ENCODE results near the gene DNAJB8.

DNAJB8 gene

GRCh38 chr3:128463771-128464170 lies 2.9 kb downstream of the DNAJB8 start:
- DNase-seq = no peak

- DNase-seq = no peak
These were observed 3.3 kb downstream of the DNAJB8 start for GRCh38 chr3:128463354-128463753.

DNA sequence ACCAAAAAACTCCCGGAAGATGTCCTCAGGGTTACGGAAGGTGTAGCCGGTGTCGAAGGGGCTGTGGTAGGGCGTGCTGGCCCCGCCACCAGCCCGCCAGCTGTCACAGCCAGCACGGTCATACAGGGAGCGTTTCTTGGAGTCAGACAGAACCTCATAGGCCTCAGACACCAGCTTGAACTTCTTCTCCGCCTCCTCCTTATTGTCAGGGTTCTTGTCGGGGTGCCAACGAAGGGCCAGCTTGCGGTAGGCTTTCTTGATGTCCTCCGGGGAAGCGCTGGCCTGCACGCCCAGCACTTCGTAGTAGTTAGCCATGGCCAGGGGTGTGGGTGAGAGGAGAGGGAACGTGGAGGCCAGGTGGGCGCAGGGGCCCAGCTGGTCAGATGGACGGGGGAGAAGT lies 3.8 kb downstream of the DNAJB8 start:
- no peak for DNase-seq

- no peak for DNase-seq
These were observed 4.3 kb downstream of the DNAJB8 start for GRCh38 chr3:128462341-128462910.

DNA sequence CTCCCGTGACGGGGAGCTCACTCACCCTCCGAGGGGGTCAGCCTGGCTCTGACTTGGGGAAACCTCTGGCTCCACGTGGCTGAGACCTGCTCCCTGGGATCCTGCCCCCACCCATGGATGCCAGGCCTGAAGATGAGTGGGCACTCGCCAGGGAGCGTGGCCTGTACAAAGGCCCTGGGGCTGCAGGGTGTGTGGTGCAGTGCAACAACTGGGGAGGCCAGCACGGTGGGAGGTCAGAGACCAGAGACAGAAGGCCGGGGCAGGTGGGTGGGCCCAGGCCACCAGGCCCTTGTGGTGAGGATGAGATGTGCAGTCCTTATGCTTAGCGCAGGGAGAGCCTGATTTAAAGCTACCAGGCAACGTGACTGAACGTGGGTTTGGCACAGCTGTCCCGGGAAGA lies 5.0 kb downstream of the DNAJB8 start:
- no peak for DNase-seq

GRCh38 chr3:128459461-128459820 lies 7.2 kb downstream of the DNAJB8 start:
- DNase-seq = no peak

DNA sequence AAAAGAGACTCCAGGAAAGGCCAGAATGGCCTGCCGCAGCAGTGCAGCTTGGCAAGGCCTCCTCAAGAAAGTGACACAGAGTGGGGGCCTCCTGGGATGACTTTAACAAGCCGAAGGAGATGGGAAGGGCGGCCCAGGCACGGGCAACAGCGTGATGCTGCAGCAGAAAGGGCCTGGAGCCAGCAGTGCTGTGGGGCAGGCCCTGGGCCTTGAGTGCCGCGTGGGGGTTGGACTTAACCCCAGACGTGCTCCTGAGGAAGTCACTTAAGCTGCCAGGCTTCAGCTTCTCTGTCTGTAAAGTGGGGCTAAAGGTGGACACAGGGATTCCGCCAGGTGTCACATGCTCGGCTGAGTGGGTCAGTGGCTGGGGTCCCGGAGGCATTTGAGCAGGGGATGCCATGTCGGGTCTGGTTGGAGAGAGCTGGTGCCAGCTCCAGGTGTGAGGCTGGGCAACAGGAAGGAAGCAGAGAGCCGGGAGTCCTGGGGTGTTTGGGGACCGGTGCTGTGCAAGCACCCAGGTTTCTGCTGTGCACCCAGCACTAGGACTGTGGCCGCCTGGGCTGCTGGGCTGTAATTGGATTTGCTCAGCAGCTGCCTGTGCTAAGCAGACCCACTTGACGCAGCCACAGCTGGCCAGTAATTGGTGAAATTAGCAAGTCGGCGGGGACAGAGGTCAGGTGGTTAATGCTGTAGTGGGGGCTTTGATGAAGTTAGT lies 7.8 kb downstream of the DNAJB8 start:
- peak; percentile 64 for DNase-seq

DNA sequence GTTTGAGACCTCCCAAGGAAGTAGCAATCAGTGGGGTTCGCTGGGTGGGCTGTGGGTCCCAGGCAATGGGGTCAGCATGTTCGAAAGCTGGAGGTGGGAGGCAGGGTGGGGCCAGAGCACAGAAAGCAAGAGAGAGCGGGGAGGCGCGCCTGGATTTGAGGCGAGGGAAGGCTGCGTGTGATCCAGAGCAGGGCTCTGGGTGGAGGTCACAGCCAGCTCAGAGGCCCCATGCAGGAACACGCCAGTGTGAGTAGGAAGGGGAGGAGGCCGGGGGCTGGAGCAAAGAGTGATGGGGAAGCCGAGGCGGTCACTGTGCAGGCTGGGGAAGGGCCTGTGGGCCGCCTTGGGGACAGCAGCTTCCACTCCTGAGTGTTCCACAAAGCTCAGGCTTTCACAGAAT lies 8.8 kb downstream of the DNAJB8 start:
- DNase-seq = no peak

DNA sequence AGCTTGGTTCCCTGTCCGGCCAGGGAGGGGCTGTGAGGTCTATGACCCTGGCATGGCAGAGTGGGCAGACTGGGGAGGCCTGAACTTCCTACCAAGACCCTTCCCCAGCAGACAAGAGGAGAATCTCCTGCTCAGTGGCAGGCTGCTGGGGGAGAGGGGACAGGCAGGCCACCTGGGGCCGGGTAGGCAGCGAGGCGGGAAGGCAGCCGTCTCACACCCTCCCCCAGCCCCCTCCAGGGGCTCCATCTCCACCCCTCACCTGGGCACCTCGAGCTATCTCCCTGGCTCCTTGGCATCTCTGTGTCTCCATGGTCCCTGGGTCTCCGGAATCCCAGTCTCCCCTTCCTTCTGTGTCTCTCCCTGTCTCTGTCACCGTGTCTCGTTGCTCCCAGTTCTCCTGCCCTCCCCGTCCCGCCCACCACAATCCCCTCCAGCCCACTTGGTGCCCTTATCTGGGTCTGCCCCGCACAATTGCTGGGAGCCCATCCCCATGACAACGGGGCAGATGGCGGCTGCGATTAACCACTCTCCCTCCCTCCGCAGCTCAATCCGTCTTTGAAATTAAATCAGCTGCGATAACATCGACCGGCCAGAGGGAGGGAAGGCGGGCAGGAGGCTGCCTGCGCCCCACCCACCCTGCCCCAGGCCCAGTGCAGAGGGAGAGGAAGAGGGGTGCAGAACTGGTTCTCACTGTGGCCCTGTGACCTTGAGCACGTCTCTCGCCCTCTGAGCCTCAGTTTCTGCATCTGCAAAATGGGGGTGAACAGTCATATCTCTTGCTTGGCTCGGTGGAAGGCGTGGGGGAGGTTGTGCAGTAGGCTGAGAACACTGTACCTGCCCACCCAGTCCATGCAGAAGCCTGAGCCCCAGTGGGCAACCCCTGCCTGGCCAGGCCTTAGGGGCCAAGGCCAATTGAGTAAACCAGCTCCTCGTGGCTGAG lies 9.6 kb downstream of the DNAJB8 start:
- DNase-seq = peak; percentile 82

DNA sequence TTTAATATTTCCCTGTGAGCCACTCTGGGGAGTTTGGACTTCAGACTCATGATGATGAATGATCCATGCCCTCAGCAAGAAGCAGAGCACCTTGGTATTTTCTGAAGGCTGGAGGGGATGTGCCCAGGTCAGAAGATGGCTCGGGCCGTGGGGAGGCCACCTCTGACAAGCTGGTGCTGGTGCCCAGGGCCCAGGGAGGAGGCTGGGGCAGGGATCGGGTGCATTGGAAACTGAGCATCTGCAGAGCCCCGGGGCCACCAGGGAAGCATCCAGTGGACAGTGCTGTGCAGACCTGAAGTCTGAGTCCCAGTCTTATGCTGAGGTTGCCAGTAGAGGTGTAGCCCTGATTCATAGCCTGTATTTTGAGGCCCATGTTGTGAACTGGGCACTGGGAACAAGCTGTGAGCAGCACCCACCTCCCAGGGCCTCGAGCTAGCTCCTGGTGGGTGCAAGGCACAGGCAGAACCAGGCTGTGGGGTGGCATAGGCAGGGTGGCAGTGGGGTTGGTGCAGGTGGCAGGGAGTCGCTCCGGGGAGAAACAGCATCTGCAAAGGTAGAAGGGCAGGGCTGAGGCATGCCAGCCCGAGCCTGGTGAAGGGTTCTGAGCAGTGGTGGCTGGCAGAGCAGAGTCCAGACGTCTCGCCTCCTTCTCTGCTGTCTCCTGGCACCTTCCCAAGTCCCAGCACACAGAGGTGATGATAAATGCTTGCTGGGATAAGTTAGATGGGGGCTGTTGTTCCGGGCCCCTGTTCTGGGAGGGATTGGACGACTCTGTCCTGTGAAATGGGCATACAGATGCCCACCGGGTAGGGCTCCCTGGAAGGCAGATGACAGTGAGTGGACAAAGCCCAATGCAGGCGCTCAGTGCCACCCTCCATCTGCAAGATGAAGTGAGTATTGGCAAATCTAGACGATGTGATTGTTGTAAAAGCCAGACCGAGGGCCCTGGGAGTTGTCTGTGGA lies 10.6 kb downstream of the DNAJB8 start:
- no peak for DNase-seq

- no peak for DNase-seq
These were observed 11.6 kb downstream of the DNAJB8 start for GRCh38 chr3:128455116-128455515.

DNA sequence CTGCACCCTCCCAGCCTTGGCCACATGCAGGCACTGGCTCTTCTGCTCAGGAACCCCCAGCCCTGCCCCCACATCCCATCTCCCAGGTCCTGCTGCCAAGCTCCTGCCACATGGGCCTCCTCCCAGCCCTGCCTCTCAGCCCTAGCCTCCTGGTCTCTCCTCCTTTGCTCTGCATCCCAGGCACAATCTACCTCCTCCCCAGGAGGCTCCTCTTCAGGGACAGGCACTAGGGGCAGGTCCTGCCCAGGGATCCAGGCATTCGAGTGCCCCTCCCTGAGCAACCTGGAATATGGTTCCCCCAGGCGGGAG lies 12.4 kb downstream of the DNAJB8 start:
- no peak for DNase-seq

DNA sequence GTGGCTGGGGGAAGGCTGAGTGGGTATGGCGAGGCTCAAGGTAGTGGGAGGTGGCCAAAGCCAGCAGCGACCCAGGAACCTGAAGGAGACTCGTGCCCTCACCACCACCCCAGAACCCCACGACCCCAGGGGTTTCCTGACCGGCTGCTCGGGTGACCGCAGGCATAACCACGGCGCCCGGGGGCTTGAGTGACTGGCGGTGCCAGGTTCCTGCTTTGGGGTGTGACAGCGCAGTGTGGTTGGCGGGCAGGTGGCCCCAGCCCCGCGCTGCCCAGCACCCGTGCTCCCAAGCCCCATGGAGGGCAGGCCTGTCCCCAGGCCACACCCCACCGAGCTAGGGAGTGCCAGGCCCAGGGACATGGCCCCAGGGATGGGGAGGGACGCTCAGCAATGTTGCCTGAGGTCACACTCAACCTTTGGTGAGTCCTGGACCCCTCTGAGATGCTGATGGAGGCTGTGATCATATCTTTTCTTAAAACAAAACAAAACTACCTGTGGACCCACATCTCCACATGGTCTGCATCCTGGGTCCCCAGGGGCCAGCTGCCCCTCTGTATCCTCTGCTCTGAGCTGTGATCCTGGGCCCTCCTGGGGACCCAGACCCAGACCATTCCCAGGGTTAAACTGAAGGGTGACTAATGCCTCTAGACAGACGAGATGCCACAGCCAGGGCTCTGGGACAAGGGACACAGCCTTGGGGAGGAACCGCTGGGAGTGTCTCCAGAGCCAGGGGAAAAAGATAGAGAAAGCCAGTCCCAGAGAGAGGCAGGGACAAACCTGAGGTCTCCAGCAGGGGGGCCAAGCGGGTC lies 13.0 kb downstream of the DNAJB8 start:
- no peak for DNase-seq

DNA sequence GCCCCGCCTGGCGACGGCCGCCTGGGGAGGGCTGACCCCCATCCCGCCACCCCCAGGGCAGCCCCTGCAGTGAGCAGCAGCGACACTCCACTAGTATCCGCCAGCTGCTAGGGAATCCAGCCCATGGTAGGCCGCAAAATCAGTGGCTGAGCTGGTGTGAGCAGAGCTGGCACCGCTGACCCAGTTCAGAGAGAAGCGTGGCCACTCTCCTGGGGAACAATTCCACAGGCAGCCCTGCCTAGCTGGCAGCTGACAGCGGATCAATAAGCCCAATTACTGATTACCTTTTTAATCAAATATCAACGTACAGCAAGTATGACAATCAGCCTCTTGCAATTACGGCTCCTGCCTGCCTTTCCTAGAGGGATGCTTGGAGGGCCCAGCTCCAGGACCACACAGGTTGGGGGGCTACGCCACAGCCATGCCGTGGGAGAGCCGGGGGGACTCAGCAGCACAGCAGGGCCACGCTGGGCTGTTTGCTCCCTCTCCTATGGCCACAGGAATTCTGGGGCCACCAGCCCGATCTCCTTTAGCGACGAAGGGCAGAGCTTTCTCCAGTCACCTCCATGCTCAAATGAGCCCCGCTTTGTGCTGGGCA lies 13.9 kb downstream of the DNAJB8 start:
- DNase-seq = no peak

GRCh38 chr3:128452120-128452519 lies 14.6 kb downstream of the DNAJB8 start:
- DNase-seq = no peak

- DNase-seq = no peak
These were observed 17.5 kb downstream of the DNAJB8 start for GRCh38 chr3:128449111-128449638.

DNA sequence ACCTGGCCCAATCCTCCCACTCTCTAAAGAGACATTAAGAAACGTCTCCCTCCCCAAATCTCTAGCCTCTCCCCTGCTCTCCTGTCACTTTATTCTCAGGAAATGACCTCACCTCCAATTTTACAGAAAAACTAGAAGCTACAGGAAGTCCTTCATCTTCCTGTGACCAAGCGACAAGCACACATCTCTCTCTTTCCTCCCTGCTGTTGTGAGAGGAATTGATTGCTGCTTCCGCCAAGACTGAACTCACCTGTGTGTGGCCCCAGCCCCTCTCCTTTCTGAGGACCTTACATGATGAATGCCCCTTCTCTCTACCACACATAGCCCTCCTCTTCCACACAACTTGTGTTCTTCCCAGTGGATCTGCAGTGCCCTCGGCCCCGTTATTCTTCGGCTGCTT lies 18.2 kb downstream of the DNAJB8 start:
- no peak for DNase-seq

- no peak for DNase-seq
These were observed 19.1 kb downstream of the DNAJB8 start for GRCh38 chr3:128447561-128448013.

DNA sequence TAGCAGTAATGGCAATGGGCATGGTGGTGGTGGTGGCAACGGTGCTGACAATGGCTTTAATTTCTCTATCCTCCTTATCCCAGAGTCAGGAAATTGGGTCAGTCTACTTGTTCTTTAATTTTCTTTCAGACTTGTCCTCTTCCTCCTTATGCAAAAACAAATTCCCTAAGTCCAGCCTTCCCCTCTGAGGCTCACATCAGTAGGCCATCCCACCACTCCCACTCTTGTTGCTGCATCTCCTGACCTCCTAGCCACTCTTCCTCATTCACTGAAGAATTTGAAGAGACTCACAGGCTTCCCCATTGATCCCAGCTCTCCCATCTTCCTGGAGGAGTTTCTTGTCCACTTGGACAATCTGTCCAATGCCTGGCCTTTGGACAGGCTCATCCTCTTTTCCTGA lies 19.9 kb downstream of the DNAJB8 start:
- no peak for DNase-seq

DNA sequence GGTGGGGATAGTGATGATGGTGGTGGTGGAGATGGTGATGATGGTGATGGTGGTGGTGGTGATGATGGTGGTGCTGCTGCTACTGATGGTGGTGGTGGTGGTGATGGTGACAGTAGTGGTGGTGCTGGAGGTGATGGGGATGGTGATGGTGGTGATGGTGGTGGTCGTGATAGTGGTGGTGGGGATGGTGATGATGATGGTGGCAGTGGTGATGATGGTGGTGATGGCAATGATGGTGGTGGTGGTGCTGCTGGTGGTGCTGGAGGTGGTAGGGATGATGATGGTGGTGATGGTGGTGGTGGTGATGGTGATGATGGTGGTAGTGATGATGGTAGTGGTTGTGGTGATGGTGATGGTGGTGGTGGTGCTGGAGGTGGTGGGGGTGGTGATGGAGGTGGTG lies 21.3 kb downstream of the DNAJB8 start:
- DNase-seq = no peak

GRCh38 chr3:128443771-128444170 lies 22.9 kb downstream of the DNAJB8 start:
- DNase-seq = no peak

Measured in NCI-H524 treated with DMSO at 0.1 percent for 48 hours (cell line).